Ecto neural progenitor cell (in vitro differentiated cells): ENCODE data around the gene LSM4.

Experiments used
- DNase-seq: peaks from one replicate; pipeline ENCODE4 v3.0.0-alpha.2; 2018; ENCODE audit warnings: low spot score

Gene LSM4

GRCh38 chr19:18278521-18279265 is 44.2 kb downstream of the LSM4 start:
- no peak for DNase-seq

GRCh38 chr19:18274781-18275356 is 48.0 kb downstream of the LSM4 start:
- no peak for DNase-seq

- no peak for DNase-seq
Observed at GRCh38 chr19:18274219-18274780, 48.6 kb downstream of the LSM4 start, which contains the start of gene IQCN. Gene IQCN, minus strand, starts transcription at chr19:18274452. Its CDS starts 4,974 bp downstream, at chr19:18269478.

GRCh38 chr19:18273561-18274218 is 49.2 kb downstream of the LSM4 start:
- DNase-seq = no peak

- no peak for DNase-seq
Observed at GRCh38 chr19:18271433-18271841, 51.4 kb downstream of the LSM4 start.

GRCh38 chr19:18270326-18270725 is 52.5 kb downstream of the LSM4 start:
- no peak for DNase-seq

GRCh38 chr19:18269070-18269723 is 53.7 kb downstream of the LSM4 start:
- no peak for DNase-seq

- no peak for DNase-seq
Observed at GRCh38 chr19:18266771-18267686, 55.8 kb downstream of the LSM4 start.

- no peak for DNase-seq
Observed at GRCh38 chr19:18265582-18265981, 57.3 kb downstream of the LSM4 start.

GRCh38 chr19:18264971-18265540 is 57.8 kb downstream of the LSM4 start:
- no peak for DNase-seq

GRCh38 chr19:18264137-18264854 is 58.6 kb downstream of the LSM4 start:
- DNase-seq = no peak

GRCh38 chr19:18263324-18264136 is 59.3 kb downstream of the LSM4 start:
- no peak for DNase-seq

- DNase-seq = no peak
Observed at GRCh38 chr19:18262917-18263316, 60.0 kb downstream of the LSM4 start.

- DNase-seq = no peak
Observed at GRCh38 chr19:18262144-18262543, 60.7 kb downstream of the LSM4 start.

GRCh38 chr19:18261474-18261873 is 61.4 kb downstream of the LSM4 start:
- no peak for DNase-seq

- no peak for DNase-seq
Observed at GRCh38 chr19:18259893-18260292, 63.0 kb downstream of the LSM4 start.

- DNase-seq = no peak
Observed at GRCh38 chr19:18257503-18258470, 65.1 kb downstream of the LSM4 start.
